Measurements from ENCODE around the gene BNIP1.
A peak's percentile ranks its signal among the peaks of the same experiment; 100 is the strongest.

Gene BNIP1

GRCh38 chr5:173165177-173166016 is 21.1 kb downstream of the BNIP1 start:
- no peak for DNase-seq (ENCODE audit: low read depth)

GRCh38 chr5:173172166-173172565 is 27.8 kb downstream of the BNIP1 start:
- no peak for DNase-seq (ENCODE audit: low read depth)

GRCh38 chr5:173175523-173175922 is 31.2 kb downstream of the BNIP1 start:
- no peak for DNase-seq (ENCODE audit: low read depth)

GRCh38 chr5:173178369-173178910 is 34.1 kb downstream of the BNIP1 start:
- no peak for DNase-seq (ENCODE audit: low read depth)

GRCh38 chr5:173180331-173180730 is 36.0 kb downstream of the BNIP1 start:
- DNase-seq (ENCODE audit: low read depth), result peak; percentile 30

- DNase-seq (ENCODE audit: low read depth), result no peak
Observed at GRCh38 chr5:173187054-173187743, 42.9 kb downstream of the BNIP1 start.

GRCh38 chr5:173188280-173188679 is 43.9 kb downstream of the BNIP1 start:
- no peak for DNase-seq (ENCODE audit: low read depth)

- no peak for DNase-seq (ENCODE audit: low read depth)
Observed at GRCh38 chr5:173191015-173191414, 46.7 kb downstream of the BNIP1 start.

GRCh38 chr5:173191561-173191960 is 47.2 kb downstream of the BNIP1 start:
- DNase-seq (ENCODE audit: low read depth), result no peak

- DNase-seq (ENCODE audit: low read depth), result no peak
Observed at GRCh38 chr5:173192561-173192960, 48.2 kb downstream of the BNIP1 start.

- DNase-seq (ENCODE audit: low read depth), result no peak
Observed at GRCh38 chr5:173196133-173196952, 52.0 kb downstream of the BNIP1 start.

GRCh38 chr5:173197375-173197891 is 53.1 kb downstream of the BNIP1 start:
- DNase-seq (ENCODE audit: low read depth), result no peak

GRCh38 chr5:173198049-173198448 is 53.7 kb downstream of the BNIP1 start:
- DNase-seq (ENCODE audit: low read depth), result no peak

- DNase-seq (ENCODE audit: low read depth), result no peak
Observed at GRCh38 chr5:173200356-173200755, 56.0 kb downstream of the BNIP1 start.

GRCh38 chr5:173201636-173202265 is 57.4 kb downstream of the BNIP1 start:
- peak; percentile 80 for DNase-seq (ENCODE audit: low read depth)

GRCh38 chr5:173202266-173202875 is 58.0 kb downstream of the BNIP1 start:
- DNase-seq (ENCODE audit: low read depth), result no peak

- peak; percentile 43 for DNase-seq (ENCODE audit: low read depth)
Observed at GRCh38 chr5:173204185-173204979, 60.1 kb downstream of the BNIP1 start.

GRCh38 chr5:173205916-173206315 is 61.6 kb downstream of the BNIP1 start:
- DNase-seq (ENCODE audit: low read depth), result no peak

- no peak for DNase-seq (ENCODE audit: low read depth)
Observed at GRCh38 chr5:173208296-173208695, 64.0 kb downstream of the BNIP1 start.

GRCh38 chr5:173210877-173211276 is 66.5 kb downstream of the BNIP1 start:
- DNase-seq (ENCODE audit: low read depth), result no peak

All from iris pigment epithelial cell (primary cell).